Left lobe of liver (tissue), 2 donors: ENCODE results near the gene CDKN2B. TPM values are rescaled to one million over a fixed set of nuclear protein-coding genes. Genes with fewer than 3 reads are reported as not detected.

Experiments
- ATAC-seq: fragments of 200-7000 bp; cut with Tn5 transposase; one replicate; pipeline ENCODE4 v1.9.1; 2020; ENCODE audit warnings: mild to moderate bottlenecking, moderate library complexity
- DNase-seq: peaks from one replicate; pipeline ENCODE4 v3.0.0-alpha.2; 2020; ENCODE audit warnings: low spot score
- total RNA-seq: library from RNA; stranded (reverse); gene quantifications from one replicate; pipeline ENCODE4 v1.2.1, GENCODE V29; 2021
- donor health status: DM: no; HTN: no; CAD: no; lungs with moderate emphysema.
- donor health status: DM: no; HTN: yes; CAD: no.

The CDKN2B gene
- total RNA-seq, 1 donor from 2014 or later = 0.93 TPM

DNA sequence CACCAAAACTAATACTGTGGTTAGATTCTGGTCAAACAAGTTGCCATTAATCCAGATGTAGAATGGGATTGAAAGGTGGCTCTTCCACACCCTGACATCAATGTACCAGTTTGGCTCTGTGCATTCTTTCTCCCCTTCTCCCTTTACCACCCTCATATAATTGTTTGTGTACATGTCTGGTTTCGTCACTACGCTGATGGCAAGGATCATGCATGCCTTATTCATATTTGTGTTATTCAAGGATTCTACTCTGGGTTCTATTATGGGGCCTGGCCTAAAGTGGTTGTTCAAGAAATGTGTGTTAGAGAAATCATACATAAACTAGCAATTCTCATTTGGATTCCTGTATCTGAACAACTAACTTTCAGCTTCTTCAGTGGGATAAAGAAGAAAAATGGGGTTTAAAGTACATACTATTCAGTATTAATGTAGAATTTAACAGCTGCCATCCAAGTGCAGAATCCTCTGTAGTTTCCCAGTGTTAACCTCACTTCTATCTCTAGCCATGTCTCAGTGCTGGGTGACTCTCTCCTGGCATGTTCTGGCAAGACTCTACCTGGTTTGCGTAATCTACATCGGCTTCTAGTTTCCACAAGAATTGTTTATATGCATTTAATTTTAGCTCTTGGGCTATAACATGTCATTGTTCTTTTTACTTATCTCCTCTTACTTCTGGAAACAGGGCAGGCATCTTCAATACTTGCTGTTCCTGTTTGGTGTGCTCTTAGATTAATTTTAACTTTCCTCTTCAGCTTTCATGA, 27.9 kb upstream of the CDKN2B start:
- DNase-seq (no peak), ATAC-seq (no peak)

DNA sequence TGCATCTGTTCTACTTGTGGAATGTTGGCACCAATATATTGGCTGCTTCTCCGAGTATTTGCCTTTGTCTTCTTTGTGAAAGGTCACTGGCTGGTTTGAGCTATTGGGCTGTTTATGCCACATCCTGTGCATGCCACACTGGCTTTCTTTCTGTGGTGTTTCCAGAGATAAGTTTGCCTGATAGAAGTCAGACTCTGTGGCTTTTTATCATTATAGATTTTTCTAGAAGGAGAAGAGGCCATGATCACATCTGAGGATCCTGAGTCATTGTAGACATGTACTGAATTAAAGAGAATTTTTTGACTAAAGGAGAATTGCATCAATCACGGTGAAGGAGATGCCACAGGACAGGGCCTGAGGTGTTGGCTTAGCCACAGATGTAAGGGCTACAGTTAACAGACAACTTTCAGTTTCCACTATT, 26.5 kb upstream of the CDKN2B start:
- DNase-seq = no peak
- no peak for ATAC-seq

- ATAC-seq = no peak
- no peak for DNase-seq
Measured at GRCh38 chr9:22033012-22033630, 24.0 kb upstream of the CDKN2B start.

DNA sequence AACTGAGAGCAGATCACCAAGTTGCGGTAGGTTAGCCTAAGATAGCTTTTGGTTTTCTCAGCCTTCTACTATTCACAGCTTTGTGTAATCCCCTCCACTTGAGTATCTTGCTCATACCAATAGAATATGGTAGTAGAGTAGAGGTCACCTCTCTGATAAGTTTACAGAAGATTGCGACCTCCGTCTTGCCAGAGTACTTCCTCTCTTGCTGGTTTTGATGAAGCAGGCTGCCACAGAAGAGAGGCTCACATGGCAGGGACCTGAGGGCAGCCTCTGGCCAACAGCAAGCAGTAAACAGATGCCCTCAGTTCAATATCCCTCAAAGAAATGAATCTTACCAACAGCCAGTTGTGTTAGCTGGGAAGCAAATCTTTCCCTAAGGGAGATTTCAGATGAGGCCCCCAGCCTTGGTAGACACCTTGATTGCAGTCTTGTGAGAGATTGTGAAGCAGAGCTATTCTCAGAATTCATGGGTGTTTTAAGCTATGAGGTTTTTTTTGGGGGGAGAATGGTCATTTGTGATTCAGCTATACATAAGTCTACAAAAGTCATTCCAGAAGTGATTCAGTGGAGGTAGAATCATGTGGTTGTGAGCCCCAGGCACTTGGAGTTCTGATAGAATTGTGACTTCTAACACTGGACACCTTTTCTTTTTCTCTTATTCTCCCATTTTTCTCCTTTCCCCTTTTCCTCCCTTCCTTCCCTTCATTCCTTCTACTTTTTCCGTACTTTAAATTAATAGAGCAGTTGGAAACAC, 22.7 kb upstream of the CDKN2B start:
- no peak for ATAC-seq
- DNase-seq = no peak

- peak; percentile 49 for ATAC-seq
- no peak for DNase-seq
Measured at GRCh38 chr9:22030101-22030598, 21.0 kb upstream of the CDKN2B start.

GRCh38 chr9:22029231-22029630, 20.1 kb upstream of the CDKN2B start:
- ATAC-seq = no peak
- no peak for DNase-seq

DNA sequence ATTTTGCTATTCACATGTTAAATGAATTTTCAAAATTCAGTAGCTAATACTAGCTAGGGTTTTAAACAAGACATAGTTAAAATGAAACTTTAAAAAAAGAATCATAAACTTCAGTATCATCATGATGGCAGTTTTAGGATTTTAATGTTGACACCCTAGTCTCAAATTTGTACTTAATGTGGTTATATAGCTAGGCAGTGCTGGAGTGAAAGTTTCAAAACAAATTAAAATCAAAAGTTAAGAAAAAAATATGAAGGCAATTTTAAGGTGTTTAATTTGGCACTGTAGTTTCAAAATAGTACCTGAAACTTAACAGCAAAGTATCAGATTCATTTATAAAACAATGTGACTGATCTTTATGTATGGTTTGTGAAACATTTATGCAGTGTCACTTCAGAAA, 19.3 kb upstream of the CDKN2B start:
- DNase-seq (no peak), ATAC-seq (no peak)

DNA sequence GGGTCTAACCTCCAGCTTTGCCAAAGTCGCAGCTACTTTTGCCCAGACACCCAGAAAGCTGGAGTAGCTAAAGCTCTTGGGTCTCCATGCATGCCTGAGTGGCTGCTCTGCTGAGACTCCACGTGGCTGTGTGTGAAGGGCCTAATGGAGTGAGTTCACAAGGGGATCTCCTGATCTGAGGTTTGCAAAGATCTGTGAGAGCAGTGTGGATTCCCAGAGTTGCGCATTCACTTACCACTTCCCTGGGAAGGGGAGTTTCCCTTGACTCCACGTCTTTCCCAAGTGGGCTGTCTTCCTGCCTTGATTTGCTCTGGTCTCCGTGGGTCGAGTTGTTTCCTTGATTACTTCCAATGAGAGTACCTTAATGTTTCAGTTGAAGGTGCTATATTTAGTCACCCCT, 17.6 kb upstream of the CDKN2B start:
- ATAC-seq = no peak

DNA sequence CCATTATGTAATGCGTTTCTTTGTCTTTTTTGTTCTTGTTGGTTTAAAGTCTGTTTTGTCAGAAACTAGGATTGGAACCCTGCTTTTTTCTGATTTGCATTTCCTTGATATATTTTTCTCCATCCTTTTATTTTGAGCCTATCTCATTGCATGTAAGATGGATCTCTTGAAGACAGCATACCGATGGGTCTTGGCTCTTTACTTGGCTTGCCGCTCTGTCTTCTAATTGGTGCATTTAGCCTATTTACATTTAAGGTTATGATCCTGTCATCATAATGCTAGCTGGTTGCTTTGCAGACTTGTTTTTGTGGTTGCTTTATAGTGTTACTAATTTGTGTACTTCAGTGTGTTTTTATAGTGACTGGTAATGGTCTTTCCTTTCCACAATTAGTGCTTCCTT, 13.3 kb upstream of the CDKN2B start:
- DNase-seq (no peak), ATAC-seq (no peak)

More for the DNA sequence above, 17.6 kb upstream of the CDKN2B start:
- DNase-seq = no peak

DNA sequence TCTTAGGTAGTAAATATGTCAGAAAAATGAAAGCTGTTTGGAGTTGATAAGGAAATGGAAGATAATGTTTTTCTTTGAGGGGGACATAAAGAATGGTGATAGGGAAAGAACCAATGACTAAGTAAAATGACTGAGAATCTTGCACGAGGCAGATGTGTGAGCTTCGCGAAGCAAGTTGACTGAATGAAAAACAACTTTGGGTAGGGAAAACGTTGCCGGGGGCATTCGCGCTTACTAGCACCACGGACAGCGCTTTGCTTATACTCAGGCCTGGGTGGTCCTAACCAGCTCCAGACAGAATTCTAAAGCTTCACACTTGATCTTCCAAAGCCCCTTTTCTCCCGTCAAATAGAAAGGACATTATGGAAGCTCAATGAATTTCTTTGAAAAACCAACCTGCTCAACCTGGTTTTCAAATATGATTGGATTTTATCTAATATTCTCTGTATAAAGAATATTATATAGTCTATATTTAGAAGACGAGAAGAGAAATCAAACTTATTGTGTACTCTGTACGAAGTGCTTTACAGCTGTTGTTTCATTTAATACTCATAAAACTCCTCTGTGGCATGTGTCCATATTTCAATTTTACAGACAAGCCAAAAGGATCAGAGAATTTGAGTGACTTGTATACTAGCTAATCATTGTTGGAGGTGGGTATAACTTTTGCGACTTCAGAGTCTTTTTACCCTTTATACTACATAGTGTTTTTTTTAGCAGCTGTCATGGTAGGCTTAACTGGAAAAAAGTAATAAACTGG, 1.9 kb upstream of the CDKN2B start:
- ATAC-seq (no peak), DNase-seq (no peak)

GRCh38 chr9:22009506-22009867, 382 bp upstream of the CDKN2B start:
- no peak for DNase-seq
- no peak for ATAC-seq

- ATAC-seq (no peak), DNase-seq (no peak)
Measured at GRCh38 chr9:22008384-22008716, 755 bp downstream of the CDKN2B start.

- no peak for ATAC-seq
Measured at GRCh38 chr9:22005702-22006606, 3.2 kb downstream of the CDKN2B start.

DNA sequence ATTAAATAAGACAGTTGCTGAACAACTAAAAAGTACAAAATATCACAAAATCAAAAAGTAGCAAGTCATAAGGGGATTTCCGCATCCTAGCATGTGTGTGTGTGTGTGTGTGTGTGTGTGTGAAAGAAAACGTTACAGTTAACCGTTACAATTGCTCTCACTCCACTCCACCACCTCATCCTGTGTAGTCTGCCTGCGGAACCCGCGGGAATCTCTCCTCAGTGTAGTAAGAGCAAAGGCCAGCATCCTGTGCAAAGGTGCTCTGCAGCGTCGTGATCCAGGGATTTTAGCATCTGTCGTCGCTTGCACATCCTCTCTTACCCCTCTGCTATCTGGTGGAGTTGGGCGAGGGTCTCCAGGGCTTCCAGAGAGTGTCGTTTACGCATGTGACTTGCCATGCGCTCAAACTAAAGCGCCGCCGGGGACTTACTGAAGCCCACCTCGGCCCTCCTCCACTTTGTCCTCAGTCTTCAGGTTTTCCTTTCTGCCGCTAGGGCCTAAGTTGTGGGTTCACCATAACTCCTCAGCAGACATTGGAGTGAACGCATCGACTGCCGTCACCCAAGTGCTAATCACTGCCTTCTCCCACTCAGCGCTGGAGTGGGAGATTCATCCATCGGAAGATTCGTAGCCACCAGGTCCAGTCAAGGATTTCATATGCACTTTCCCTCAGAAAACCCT, 3.9 kb downstream of the CDKN2B start:
- DNase-seq (no peak), ATAC-seq (no peak)

More at GRCh38 chr9:22005702-22006606, 3.2 kb downstream of the CDKN2B start:
- no peak for DNase-seq

GRCh38 chr9:22002038-22002437, 7.1 kb downstream of the CDKN2B start:
- no peak for DNase-seq
- no peak for ATAC-seq

DNA sequence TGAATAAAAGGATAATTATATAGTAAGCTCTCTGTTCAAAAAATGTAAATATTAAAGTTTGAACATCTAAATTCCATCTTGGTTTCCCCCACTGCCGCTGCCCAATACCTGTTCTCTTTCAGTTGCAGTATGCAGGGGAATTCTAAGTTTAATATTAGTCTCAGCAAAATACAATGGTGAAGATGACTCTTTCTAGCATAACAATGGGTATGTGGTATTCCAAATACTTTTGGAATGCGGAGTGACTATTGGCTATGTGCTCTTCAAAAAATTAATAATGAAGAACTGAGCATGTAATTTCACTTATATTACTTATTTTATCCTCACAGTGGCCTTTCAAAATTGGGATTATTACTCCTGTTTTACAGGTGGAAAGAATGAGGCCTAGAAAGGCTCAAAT, 11.1 kb downstream of the CDKN2B start:
- ATAC-seq = no peak
- no peak for DNase-seq

DNA sequence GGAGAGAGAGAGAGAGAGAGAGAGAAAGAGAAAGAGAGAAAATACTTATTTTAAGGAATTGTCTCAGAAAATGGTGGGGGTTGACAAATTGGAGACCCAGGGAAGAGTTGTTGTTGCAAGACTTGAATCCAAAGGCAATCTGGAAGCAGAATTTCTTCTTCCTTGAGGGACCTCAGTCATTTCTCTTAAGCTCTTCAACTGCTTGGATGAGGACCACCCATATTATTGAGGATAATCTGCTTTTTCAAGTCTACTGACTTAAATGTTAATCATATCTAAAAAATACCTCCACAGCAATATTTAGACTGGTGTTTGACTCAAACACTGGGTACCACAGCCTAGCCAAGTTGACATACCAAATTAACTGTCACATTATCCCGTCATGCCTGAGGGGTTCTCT, 11.6 kb downstream of the CDKN2B start:
- ATAC-seq = no peak
- no peak for DNase-seq

DNA sequence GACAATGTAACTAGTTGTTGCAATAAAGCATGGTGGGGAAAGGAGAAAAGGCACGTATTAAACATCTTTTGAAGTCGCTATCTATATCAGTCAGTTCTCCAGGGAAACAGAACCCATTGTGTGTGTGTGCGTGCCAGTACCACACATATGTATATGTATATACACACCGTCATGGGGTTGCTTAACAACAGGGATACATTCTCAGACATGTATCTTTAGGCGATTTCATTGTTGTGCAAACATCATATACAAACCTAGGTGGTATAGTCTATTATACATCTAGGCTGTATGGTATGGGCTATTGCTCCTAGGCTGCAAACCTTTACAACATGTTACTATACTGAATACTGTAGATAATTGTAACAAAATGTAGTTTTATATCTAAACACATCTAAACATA, 12.2 kb downstream of the CDKN2B start:
- DNase-seq = no peak
- no peak for ATAC-seq

GRCh38 chr9:21996438-21996837, 12.7 kb downstream of the CDKN2B start:
- ATAC-seq (no peak), DNase-seq (no peak)
